Body of pancreas (tissue), 4 donors: ENCODE data around the gene BSND. TPM values are rescaled to one million over a fixed set of nuclear protein-coding genes. Genes with fewer than 3 reads are reported as not detected.

ENCODE experiments used
- ATAC-seq: fragments of 150-250 bp; one replicate; pipeline ENCODE4 v1.9.1; 2016
- DNase-seq, 4 donors: peaks; one replicate each; pipeline ENCODE4 v3.0.0-alpha.2; 2019
- H3K27ac ChIP-seq, 4 donors: fragments of 200-600 bp; sonication (generic); 1 replicate in 3 of 4; 2 replicates in 1 of 4; pipeline versions ENCODE4 v1.5.1 to v1.6.1; 2016 to 2019; ENCODE audit warnings: mild to moderate bottlenecking in 1 of 4, mixed read lengths in 1 of 4, moderate library complexity in 1 of 4
- H3K27me3 ChIP-seq, 2 donors: fragments of 200-600 bp; sonication (generic); one replicate each; pipeline ENCODE4 v1.6.0; 2016; ENCODE audit warnings: mild to moderate bottlenecking in 1 of 2
- H3K36me3 ChIP-seq, 2 donors: fragments of 200-600 bp; sonication (generic); replicated peaks in 1 of 2; 2 replicates each; pipeline ENCODE4 v1.5.1; 2016; ENCODE audit warnings: low read depth in 2 of 2; ENCODE audit not compliant: insufficient read depth in 1 of 2
- H3K4me1 ChIP-seq: fragments of 200-600 bp; sonication (generic); one replicate; pipeline ENCODE4 v1.6.0; 2016
- H3K4me3 ChIP-seq, 2 donors: fragments of 200-600 bp; sonication (generic); 1 replicate in 1 of 2; 2 replicates in 1 of 2; pipeline ENCODE4 v1.5.1; 2016 to 2019
- H3K9me3 ChIP-seq, 3 donors: fragments of 200-600 bp; sonication (generic); 1 replicate in 2 of 3; 2 replicates in 1 of 3; pipeline ENCODE4 v1.5.1; 2016
- POLR2A ChIP-seq, 3 donors: fragments of 450-650 bp; IDR thresholded peaks; one replicate each; pipeline ENCODE4 v1.6.1; 2016; ENCODE audit warnings: antibody characterized with exemption in 3 of 3, mild to moderate bottlenecking in 2 of 3
- WGBS, 2 donors: methylation state at CpG; one replicate each; pipeline ENCODE4 v1.1.5; 2017; 5-methylcytosine and 5-hydroxymethylcytosine counted together
- intact Hi-C: fragments of 100-400 bp; cut with DNase I; formaldehyde crosslinking; loops from one replicate; pipeline ENCODE4 v1.15.1; 2023
- total RNA-seq, 2 donors: library from RNA; depleted of rRNA; stranded (reverse); fragments of >200 nt; gene quantifications; one replicate each; pipeline ENCODE4 v1.1.0, GENCODE V29; 2016
- TF ChIP-seq, protein P1 (sequence below), 7 experiments: fragments of 450-650 bp in 4 of 7; fragments of 200-600 bp in 3 of 7; sonication (generic) in 3 of 7; IDR thresholded peaks; one replicate each; pipeline ENCODE4 v1.5.1; 2016 to 2019; ENCODE audit warnings: antibody characterized with exemption in 7 of 7

Gene BSND
- total RNA-seq, 2 donors from 2014 or later = not detected

DNA sequence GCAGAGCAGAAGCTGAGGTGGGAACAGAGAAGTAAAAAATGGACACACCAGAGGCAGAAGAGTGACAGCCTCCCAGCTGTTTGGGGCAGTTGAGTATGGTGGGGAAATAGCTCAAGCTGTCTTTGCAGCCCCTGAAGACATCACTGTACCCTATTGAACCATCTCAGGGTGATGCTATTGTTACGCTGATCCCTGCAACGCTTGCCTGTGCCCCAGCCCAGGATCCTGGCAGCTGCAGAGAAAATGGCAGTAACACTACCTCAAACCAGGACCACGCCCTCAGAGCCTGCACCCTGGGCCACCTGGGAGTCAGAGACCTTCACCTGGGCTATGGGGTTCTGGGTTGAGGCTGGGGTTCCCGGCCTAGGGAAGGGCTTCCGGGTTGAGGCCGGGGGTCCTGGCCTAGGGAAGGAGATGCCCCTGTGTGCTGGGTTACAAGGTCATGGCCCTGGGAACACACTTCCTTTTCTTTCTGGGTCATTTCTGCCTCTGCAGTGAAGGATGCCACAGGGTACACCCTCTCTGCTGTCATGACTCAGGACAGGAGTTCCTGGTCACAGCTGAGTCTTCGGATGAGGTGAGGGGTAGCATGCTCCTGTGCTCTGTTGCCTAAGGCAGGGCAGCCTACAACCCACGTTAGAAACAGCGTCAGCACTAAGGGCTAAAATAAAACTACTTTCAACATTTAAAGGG lies 11.6 kb downstream of the BSND start:
- H3K27ac ChIP-seq = no peak overlapping the region
- H3K4me3 ChIP-seq = no peak overlapping the region
- H3K36me3 ChIP-seq = no peaks in the 10 kb centered on the region
- TF ChIP-seq POLR2A (IDR thresholded peaks at IDR 0.05) = no peak
- TF ChIP-seq, protein P1, sequence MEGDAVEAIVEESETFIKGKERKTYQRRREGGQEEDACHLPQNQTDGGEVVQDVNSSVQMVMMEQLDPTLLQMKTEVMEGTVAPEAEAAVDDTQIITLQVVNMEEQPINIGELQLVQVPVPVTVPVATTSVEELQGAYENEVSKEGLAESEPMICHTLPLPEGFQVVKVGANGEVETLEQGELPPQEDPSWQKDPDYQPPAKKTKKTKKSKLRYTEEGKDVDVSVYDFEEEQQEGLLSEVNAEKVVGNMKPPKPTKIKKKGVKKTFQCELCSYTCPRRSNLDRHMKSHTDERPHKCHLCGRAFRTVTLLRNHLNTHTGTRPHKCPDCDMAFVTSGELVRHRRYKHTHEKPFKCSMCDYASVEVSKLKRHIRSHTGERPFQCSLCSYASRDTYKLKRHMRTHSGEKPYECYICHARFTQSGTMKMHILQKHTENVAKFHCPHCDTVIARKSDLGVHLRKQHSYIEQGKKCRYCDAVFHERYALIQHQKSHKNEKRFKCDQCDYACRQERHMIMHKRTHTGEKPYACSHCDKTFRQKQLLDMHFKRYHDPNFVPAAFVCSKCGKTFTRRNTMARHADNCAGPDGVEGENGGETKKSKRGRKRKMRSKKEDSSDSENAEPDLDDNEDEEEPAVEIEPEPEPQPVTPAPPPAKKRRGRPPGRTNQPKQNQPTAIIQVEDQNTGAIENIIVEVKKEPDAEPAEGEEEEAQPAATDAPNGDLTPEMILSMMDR (IDR thresholded peaks at IDR 0.05) = no peak
- ATAC-seq = no peak
- intact Hi-C loops = no loop called here
- DNase-seq = no peak
- no peaks in the 10 kb centered on the region for H3K9me3 ChIP-seq
- H3K27me3 ChIP-seq = no peaks in the 10 kb centered on the region
- no peaks in the 10 kb centered on the region for H3K4me1 ChIP-seq
- WGBS, 2 donors = 84% methylated on average over 6 to 9 of the region's 9 CpGs

DNA sequence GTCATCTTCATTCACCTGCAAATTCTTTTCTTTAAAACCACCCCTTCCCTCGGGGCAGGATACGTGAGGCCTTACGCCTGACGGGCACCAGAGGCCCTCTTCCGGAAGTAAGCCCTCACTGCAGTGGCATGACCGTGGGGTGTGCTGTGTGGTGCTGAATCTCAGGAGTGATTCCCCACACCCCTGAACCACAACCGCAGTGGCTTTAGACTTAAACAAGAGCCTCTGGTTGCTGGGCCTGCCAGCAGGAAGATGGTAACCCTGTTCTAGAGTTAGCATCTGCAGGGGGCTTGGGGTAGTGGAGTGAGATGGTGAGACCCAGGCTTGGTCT lies 12.1 kb downstream of the BSND start:
- H3K4me3 ChIP-seq = no peak overlapping the region
- DNase-seq (no peak), ATAC-seq (no peak)
- H3K27ac ChIP-seq = no peak overlapping the region
- H3K27me3 ChIP-seq = no peaks in the 10 kb centered on the region
- H3K36me3 ChIP-seq = no peaks in the 10 kb centered on the region
- no peaks in the 10 kb centered on the region for H3K9me3 ChIP-seq
- 89 to 96% methylated on average over 7 of the region's 7 CpGs for WGBS, 2 donors
- intact Hi-C loops = no loop called here
- no peaks in the 10 kb centered on the region for H3K4me1 ChIP-seq
- TF ChIP-seq, protein P1 (IDR thresholded peaks at IDR 0.05) = no peak
- TF ChIP-seq POLR2A (IDR thresholded peaks at IDR 0.05) = no peak

DNA sequence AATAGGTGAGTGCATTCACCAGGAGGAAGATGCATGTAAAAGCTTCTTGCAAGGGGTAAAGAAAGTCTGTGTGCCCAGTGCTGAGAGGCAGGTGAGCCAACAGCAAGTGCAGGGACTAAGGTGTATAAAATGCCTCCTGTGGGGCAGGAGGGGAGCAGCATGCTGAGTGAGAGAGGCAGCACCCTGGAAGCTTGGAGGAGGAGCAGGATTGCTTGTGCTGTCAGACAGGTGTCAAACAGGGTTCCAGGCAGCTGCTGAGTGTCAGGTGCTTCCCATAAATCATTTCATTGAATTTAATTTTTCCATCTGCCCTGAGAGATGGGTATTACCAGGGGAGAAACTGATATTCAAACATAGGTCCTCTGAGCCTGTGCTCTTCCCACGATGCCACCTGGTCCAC lies 13.9 kb downstream of the BSND start:
- Histone ChIP-seq H3K36me3 (no peaks in the 10 kb centered on the region), H3K4me1 (no peaks in the 10 kb centered on the region), H3K9me3 (no peaks in the 10 kb centered on the region), H3K27ac (no peak overlapping the region), H3K4me3 (no peak overlapping the region), H3K27me3 (no peaks in the 10 kb centered on the region)
- TF ChIP-seq, protein P1 (IDR thresholded peaks at IDR 0.05) = no peak
- no peak for TF ChIP-seq POLR2A (IDR thresholded peaks at IDR 0.05)
- 39 to 45% methylated on average over 1 of the region's 1 CpG for WGBS, 2 donors
- ATAC-seq (no peak), DNase-seq (no peak)
- intact Hi-C loops = no loop called here

DNA sequence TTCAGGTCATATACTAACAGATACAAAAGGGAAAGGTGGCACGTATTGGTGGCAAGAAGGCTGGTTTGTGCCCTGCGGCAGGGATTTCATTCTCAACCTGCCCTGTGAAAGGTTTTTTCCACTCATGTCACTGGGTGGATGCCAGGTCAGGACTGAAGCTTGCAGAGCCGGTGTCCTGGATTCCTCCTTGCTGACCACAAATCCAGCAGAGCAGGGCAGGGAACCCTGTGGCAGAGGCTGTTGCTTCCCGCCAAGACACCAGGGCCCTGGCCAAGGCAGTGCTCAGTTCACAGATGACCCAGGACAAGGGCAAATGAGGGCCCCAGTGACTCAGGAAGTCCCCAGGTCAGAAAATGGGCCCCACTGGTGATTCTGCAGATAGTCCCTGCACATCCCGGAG lies 16.4 kb downstream of the BSND start:
- ATAC-seq = no peak
- no peak overlapping the region for H3K4me3 ChIP-seq
- no peak for DNase-seq
- TF ChIP-seq POLR2A (IDR thresholded peaks at IDR 0.05) = no peak
- TF ChIP-seq, protein P1 (IDR thresholded peaks at IDR 0.05) = no peak
- intact Hi-C loops = no loop called here
- H3K4me1 ChIP-seq = no peaks in the 10 kb centered on the region
- no peaks in the 10 kb centered on the region for H3K9me3 ChIP-seq
- H3K36me3 ChIP-seq = no peaks in the 10 kb centered on the region
- H3K27ac ChIP-seq = no peak overlapping the region
- no peaks in the 10 kb centered on the region for H3K27me3 ChIP-seq
- WGBS, 2 donors = 80 to 81% methylated on average over 4 to 5 of the region's 5 CpGs
